HL-60/S4 treated with retinoic acid at 250 ng/mL for 4 days and 3 days (cell line): ENCODE measurements around the gene ABCC10.
"Not testable (repeated sequence)": the region's sequence is repeated elsewhere in the genome, so short reads cannot be mapped to it uniquely, and the experiment has no call there.

ENCODE experiments used
- in situ Hi-C: fragments of 300-500 bp; cut with MboI; formaldehyde crosslinking; loops from 2 replicates; pipeline ENCODE4 v1.7.0; 2022; ENCODE audit warnings: low sequenced_read_pairs

Gene ABCC10

GRCh38 chr6:43410776-43411175, 16.6 kb upstream of the ABCC10 start:
- in situ Hi-C loops, result not testable (repeated sequence)

- in situ Hi-C loops, result no loop called here
These were observed 14.8 kb upstream of the ABCC10 start for GRCh38 chr6:43412541-43412940.

GRCh38 chr6:43413002-43413401, 14.3 kb upstream of the ABCC10 start:
- in situ Hi-C loops, result no loop called here

GRCh38 chr6:43415275-43415674, 12.1 kb upstream of the ABCC10 start:
- in situ Hi-C loops, result not testable (repeated sequence)

GRCh38 chr6:43416935-43417334, 10.4 kb upstream of the ABCC10 start:
- in situ Hi-C loops, result no loop called here

GRCh38 chr6:43420012-43420709, 7.2 kb upstream of the ABCC10 start:
- in situ Hi-C loops, result no loop called here

GRCh38 chr6:43421831-43422230, 5.5 kb upstream of the ABCC10 start:
- in situ Hi-C loops, result no loop called here

- in situ Hi-C loops, result not testable (repeated sequence)
These were observed 2.3 kb upstream of the ABCC10 start for GRCh38 chr6:43425083-43425482.

GRCh38 chr6:43426928-43427405, 374 bp upstream of the ABCC10 start:
- in situ Hi-C loops, result no loop called here

- in situ Hi-C loops, result no loop called here
These were observed 800 bp downstream of the ABCC10 start for GRCh38 chr6:43428112-43428570.

GRCh38 chr6:43428874-43429273, 1.5 kb downstream of the ABCC10 start:
- in situ Hi-C loops, result no loop called here

- in situ Hi-C loops, result no loop called here
These were observed 4.9 kb downstream of the ABCC10 start for GRCh38 chr6:43432009-43432945.

GRCh38 chr6:43433148-43433547, 5.8 kb downstream of the ABCC10 start:
- in situ Hi-C loops, result no loop called here

GRCh38 chr6:43434001-43434840, 6.9 kb downstream of the ABCC10 start:
- in situ Hi-C loops, result no loop called here

- in situ Hi-C loops, result no loop called here
These were observed 7.6 kb downstream of the ABCC10 start for GRCh38 chr6:43434943-43435342.

- in situ Hi-C loops, result no loop called here
These were observed 8.5 kb downstream of the ABCC10 start for GRCh38 chr6:43435682-43436437.

GRCh38 chr6:43436577-43437282, 9.4 kb downstream of the ABCC10 start:
- in situ Hi-C loops, result no loop called here

- in situ Hi-C loops, result no loop called here
These were observed 10.4 kb downstream of the ABCC10 start for GRCh38 chr6:43437700-43438099.

- in situ Hi-C loops, result no loop called here
These were observed 15.6 kb downstream of the ABCC10 start for GRCh38 chr6:43442935-43443334.

- in situ Hi-C loops, result no loop called here
These were observed 16.7 kb downstream of the ABCC10 start for GRCh38 chr6:43444036-43444435.
